Tibial artery (tissue), 4 donors: ENCODE results near the gene KLF17.

ENCODE experiments used
- DNase-seq, 2 donors: peaks; one replicate each; pipeline ENCODE4 v3.0.0-alpha.2; 2019
- H3K27ac ChIP-seq, 2 donors: fragments of 200-600 bp; sonication (generic) in 1 of 2; 1 replicate in 1 of 2; 2 replicates in 1 of 2; pipeline ENCODE4 v1.5.1; 2018 to 2019; ENCODE audit warnings: mild to moderate bottlenecking in 1 of 2
- H3K27me3 ChIP-seq, 2 donors: fragments of 200-600 bp; sonication (generic) in 1 of 2; one replicate each; pipeline versions ENCODE4 v1.5.1 to v1.6.0; 2016 to 2019
- H3K36me3 ChIP-seq, 3 donors: fragments of 200-600 bp; sonication (generic) in 2 of 3; one replicate each; pipeline ENCODE4 v1.5.1; 2016 to 2019; ENCODE audit warnings: mild to moderate bottlenecking in 2 of 3
- H3K4me1 ChIP-seq, 4 donors: fragments of 200-600 bp; sonication (generic) in 2 of 4; 1 replicate in 3 of 4; 2 replicates in 1 of 4; pipeline ENCODE4 v1.5.1; 2016 to 2019
- H3K4me3 ChIP-seq, 2 donors: fragments of 200-600 bp; sonication (generic) in 1 of 2; 1 replicate in 1 of 2; 2 replicates in 1 of 2; pipeline ENCODE4 v1.5.1; 2018 to 2019; ENCODE audit warnings: mild to moderate bottlenecking in 2 of 2
- H3K9me3 ChIP-seq, 3 donors: fragments of 200-600 bp; sonication (generic) in 1 of 3; one replicate each; pipeline ENCODE4 v1.5.1; 2016 to 2019
- intact Hi-C: fragments of 100-400 bp; cut with DNase I; formaldehyde crosslinking; loops from one replicate; pipeline ENCODE4 v1.15.0; 2023; ENCODE audit warnings: low total_unique reads
- TF ChIP-seq, protein P1 (sequence below), 2 experiments: fragments of 200-600 bp in 1 of 2; fragments of 450-650 bp in 1 of 2; IDR thresholded peaks; one replicate each; pipeline ENCODE4 v1.5.1; 2017 to 2019; ENCODE audit warnings: antibody characterized with exemption in 2 of 2, mild to moderate bottlenecking in 1 of 2, moderate library complexity in 1 of 2

Gene KLF17

GRCh38 chr1:44074415-44074814, 44.2 kb upstream of the KLF17 start:
- TF ChIP-seq, protein P1, sequence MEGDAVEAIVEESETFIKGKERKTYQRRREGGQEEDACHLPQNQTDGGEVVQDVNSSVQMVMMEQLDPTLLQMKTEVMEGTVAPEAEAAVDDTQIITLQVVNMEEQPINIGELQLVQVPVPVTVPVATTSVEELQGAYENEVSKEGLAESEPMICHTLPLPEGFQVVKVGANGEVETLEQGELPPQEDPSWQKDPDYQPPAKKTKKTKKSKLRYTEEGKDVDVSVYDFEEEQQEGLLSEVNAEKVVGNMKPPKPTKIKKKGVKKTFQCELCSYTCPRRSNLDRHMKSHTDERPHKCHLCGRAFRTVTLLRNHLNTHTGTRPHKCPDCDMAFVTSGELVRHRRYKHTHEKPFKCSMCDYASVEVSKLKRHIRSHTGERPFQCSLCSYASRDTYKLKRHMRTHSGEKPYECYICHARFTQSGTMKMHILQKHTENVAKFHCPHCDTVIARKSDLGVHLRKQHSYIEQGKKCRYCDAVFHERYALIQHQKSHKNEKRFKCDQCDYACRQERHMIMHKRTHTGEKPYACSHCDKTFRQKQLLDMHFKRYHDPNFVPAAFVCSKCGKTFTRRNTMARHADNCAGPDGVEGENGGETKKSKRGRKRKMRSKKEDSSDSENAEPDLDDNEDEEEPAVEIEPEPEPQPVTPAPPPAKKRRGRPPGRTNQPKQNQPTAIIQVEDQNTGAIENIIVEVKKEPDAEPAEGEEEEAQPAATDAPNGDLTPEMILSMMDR (IDR thresholded peaks at IDR 0.05) = no peak
- intact Hi-C loops = no loop called here

DNA sequence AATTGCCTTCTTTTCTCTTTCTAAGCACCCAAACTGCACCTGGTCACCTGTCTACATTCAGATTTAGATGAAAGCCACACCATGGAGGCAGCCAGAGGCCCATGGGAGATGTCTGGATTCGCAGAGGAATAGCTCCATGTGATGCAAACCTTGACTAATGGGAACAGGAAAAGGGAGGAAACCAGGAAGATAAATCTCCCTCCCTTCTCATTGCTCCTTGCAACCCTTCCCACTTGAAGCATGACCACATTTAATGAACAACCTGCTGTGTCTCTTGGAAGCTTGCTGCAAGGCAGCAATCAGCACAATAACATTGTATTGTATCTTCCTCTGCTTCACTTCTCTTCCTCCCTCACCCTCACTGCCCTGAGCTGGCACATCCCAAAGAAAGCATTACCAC, 42.6 kb upstream of the KLF17 start:
- H3K9me3 ChIP-seq = no peaks in the 10 kb centered on the region
- H3K4me3 ChIP-seq = no peak overlapping the region
- intact Hi-C loops = no loop called here
- peaks cover 0 to 5% (median 0%) of the 10 kb centered on the region in 4 donors for H3K4me1 ChIP-seq
- no peak overlapping the region for H3K27ac ChIP-seq
- TF ChIP-seq, protein P1 (IDR thresholded peaks at IDR 0.05) = no peak
- no peaks in the 10 kb centered on the region for H3K27me3 ChIP-seq
- no peaks in the 10 kb centered on the region for H3K36me3 ChIP-seq
- DNase-seq = no peak

More at GRCh38 chr1:44074415-44074814, 44.2 kb upstream of the KLF17 start:
- no peaks in the 10 kb centered on the region for H3K36me3 ChIP-seq
- DNase-seq = no peak
- H3K27me3 ChIP-seq = no peaks in the 10 kb centered on the region
- H3K4me3 ChIP-seq = no peak overlapping the region
- no peaks in the 10 kb centered on the region for H3K9me3 ChIP-seq
- no peak overlapping the region for H3K27ac ChIP-seq
- H3K4me1 ChIP-seq = peaks cover 0 to 5% (median 0%) of the 10 kb centered on the region in 4 donors

DNA sequence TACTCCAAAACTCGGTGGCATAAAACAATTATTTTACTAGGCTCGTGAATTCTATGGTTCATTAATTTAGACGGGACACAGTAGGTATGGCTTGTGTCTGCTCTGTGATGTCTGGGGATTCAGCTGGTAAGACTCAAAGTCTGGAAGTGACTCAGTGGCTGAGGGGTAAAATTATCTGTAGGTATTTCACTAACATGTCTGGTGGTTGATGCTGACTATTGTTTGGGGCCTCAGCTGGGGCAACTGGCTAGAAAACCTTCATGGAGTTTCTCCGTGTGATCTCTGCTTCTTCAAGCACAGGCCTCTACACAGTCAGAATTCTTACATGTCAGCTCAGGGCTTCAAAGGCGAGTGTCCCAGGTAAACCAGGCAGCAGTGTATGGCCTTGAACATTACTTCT, 41.2 kb upstream of the KLF17 start:
- Histone ChIP-seq H3K9me3 (no peaks in the 10 kb centered on the region), H3K36me3 (no peaks in the 10 kb centered on the region), H3K4me3 (no peak overlapping the region), H3K4me1 (peaks cover 0 to 5% (median 0%) of the 10 kb centered on the region in 4 donors), H3K27ac (no peak overlapping the region), H3K27me3 (no peaks in the 10 kb centered on the region)
- intact Hi-C loops = no loop called here
- TF ChIP-seq, protein P1 (IDR thresholded peaks at IDR 0.05) = no peak
- no peak for DNase-seq

- no peak for DNase-seq
- Histone ChIP-seq H3K27ac (no peak overlapping the region), H3K4me1 (peaks cover 0 to 5% (median 0%) of the 10 kb centered on the region in 4 donors), H3K4me3 (no peak overlapping the region), H3K36me3 (no peaks in the 10 kb centered on the region), H3K9me3 (no peaks in the 10 kb centered on the region), H3K27me3 (no peaks in the 10 kb centered on the region)
- TF ChIP-seq, protein P1 (IDR thresholded peaks at IDR 0.05) = no peak
- intact Hi-C loops = no loop called here
Observed at GRCh38 chr1:44078104-44078503, 40.5 kb upstream of the KLF17 start.

- H3K27ac ChIP-seq = no peak overlapping the region
- TF ChIP-seq, protein P1 (IDR thresholded peaks at IDR 0.05) = no peak
- peaks cover 0 to 4% (median 0%) of the 10 kb centered on the region in 4 donors for H3K4me1 ChIP-seq
- H3K9me3 ChIP-seq = no peaks in the 10 kb centered on the region
- H3K27me3 ChIP-seq = no peaks in the 10 kb centered on the region
- no peak overlapping the region for H3K4me3 ChIP-seq
- DNase-seq = no peak
- intact Hi-C loops = no loop called here
- H3K36me3 ChIP-seq = no peaks in the 10 kb centered on the region
Observed at GRCh38 chr1:44079566-44079965, 39.1 kb upstream of the KLF17 start.
